C4-2B (cell line): ENCODE data around the gene RPUSD1.

Source experiments
- CTCF ChIP-seq: fragments of 450-650 bp; conservative IDR thresholded peaks from 2 replicates; pipeline ENCODE4 v1.5.1; 2017; ENCODE audit warnings: mild to moderate bottlenecking
- ZFX ChIP-seq: fragments of 450-650 bp; IDR thresholded peaks from 2 replicates; pipeline ENCODE4 v1.6.1; 2017

- TF ChIP-seq ZFX (no peak), CTCF (no peak)
Observed at GRCh38 chr16:836221-836620, 48.0 kb upstream of the RPUSD1 start.
